HG03457 (cell line): ENCODE measurements around the gene MAP4K3.
A peak's percentile ranks its signal among the peaks of the same experiment; 100 is the strongest.

Experiments used
- ATAC-seq: cut with Tn5 transposase; IDR thresholded peaks from one replicate; pipeline ENCODE4 v1.9.1; 2021; ENCODE audit warnings: moderate number of reproducible peaks; ENCODE audit not compliant: unreplicated experiment

Gene MAP4K3

DNA sequence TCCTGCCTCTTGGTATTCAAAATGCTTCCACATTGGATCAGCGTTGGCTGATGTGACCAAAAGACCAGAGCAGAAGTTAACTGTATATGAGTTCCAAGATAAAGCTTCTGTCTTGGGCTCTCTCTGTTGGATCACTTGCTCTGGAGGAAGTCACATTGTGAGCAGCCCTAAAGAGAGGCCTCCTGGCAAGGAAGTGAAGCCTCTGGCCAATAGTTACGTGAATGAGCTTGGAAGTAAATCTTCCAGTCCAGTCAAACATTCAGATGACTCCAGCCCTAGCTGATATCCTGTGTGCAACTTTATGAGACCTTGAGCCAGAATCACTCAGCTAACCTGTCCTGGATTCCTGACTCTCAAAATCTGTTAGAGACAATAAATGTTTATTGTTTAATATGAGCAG is 125.6 kb downstream of the MAP4K3 start:
- no peak for ATAC-seq

DNA sequence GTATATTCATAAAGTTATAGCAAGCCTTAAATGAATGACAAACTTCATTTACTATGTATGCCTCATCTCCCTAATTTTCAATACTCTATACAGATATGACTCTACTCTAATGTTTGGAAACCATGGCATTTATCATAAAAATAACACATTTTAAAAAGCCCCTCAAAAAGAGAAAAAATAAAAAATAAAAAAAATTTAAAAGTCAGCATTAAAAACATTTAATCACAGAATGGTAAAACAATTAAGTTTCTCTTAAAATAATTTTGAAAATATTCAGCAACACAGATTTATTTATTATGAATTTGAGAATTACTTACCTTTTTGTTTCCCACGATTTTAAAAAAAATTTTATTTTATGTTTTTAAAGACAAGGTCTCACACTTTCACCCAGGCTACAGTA is 128.3 kb downstream of the MAP4K3 start:
- no peak for ATAC-seq

GRCh38 chr2:39306626-39307025 is 130.5 kb downstream of the MAP4K3 start:
- no peak for ATAC-seq

- ATAC-seq: no peak
These were observed 132.4 kb downstream of the MAP4K3 start for GRCh38 chr2:39304729-39305128.

DNA sequence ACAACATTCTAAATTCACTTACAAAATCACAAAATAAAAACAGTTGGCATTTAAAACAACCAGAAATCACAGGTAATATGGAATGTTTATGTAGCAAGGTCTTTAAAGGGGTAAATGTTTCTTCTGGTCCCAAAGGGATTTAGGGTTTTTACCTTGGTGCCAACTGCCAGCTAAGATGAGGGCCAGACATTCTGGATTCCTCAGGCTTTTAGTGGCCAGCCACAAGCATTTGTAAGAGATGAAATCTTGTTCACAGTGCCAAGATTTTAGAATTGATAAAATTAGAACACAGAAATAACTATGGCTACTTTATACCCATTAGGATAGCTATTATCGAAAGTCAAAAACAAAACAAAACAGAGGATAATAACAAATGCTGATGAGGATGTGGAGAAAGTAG is 132.9 kb downstream of the MAP4K3 start:
- ATAC-seq: no peak

DNA sequence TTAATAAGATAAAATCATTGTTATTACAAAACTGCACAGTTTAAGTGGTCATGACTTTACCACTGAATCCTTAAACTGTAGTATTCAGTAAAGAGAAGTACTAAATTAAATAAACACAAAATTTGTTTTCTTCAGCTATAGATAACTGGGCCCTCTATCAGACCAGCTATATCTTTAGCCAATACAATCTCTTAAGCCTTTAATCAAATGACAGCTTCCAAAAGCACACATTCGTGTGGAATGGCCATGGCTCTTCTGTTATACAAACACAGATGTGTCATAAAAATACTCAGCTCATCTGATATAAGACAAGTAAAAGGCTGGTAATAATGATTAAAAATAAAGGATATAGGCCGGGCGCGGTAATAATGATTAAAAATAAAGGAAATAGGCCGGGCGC is 135.7 kb downstream of the MAP4K3 start:
- ATAC-seq: no peak

- ATAC-seq: no peak
These were observed 136.8 kb downstream of the MAP4K3 start for GRCh38 chr2:39300044-39300978.

DNA sequence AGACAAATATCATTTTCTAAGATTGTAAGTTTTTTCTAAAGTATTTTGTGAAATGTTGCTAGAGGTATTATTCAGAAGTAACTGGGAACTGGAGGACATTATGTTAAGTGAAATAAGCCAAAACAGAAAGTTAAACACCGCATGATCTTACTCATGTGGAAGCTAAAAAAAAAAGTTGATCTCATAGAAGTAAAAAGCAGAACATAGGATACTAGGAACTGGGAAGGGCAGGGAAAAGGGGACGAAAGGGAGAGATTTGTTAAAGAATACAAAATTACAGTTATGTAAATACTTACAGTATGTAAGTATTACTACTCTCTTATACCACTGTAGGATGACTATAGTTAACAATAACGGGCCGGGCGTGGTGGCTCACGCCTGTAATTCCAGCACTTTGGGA is 146.7 kb downstream of the MAP4K3 start:
- ATAC-seq: no peak

- no peak for ATAC-seq
These were observed 147.5 kb downstream of the MAP4K3 start for GRCh38 chr2:39289609-39290008.

- ATAC-seq: no peak
These were observed 153.5 kb downstream of the MAP4K3 start for GRCh38 chr2:39283561-39283960.

DNA sequence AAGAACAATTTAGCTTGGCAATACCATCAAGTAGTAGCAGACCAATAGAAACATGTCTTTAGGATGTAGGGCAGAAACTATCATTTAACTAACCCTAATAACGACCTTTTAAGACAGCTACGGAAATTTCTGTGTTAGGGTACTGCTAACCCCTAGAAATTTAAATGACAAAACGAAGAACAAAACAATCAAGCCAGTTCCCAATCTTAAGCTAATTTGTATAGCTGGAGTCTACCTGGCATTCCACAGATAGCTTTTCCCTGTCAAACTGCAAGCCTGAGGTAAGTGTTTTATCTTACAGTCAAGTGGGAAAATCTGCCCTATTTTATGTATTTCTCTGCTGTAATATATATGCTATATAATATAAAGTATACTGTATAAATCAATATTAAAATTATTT is 155.7 kb downstream of the MAP4K3 start:
- no peak for ATAC-seq

GRCh38 chr2:39275016-39275415 is 162.1 kb downstream of the MAP4K3 start:
- ATAC-seq: no peak

- ATAC-seq: no peak
These were observed 167.1 kb downstream of the MAP4K3 start for GRCh38 chr2:39269941-39270340.

- ATAC-seq: no peak
These were observed 170.1 kb downstream of the MAP4K3 start for GRCh38 chr2:39266916-39267434.

GRCh38 chr2:39266139-39266805 is 170.8 kb downstream of the MAP4K3 start:
- peak; percentile 73 for ATAC-seq

- ATAC-seq: no peak
These were observed 171.8 kb downstream of the MAP4K3 start for GRCh38 chr2:39265315-39265714.

GRCh38 chr2:39264733-39265132 is 172.4 kb downstream of the MAP4K3 start:
- ATAC-seq: peak; percentile 60

GRCh38 chr2:39260087-39260486 is 177.0 kb downstream of the MAP4K3 start:
- ATAC-seq: no peak

GRCh38 chr2:39256040-39256439 is 181.0 kb downstream of the MAP4K3 start:
- no peak for ATAC-seq

GRCh38 chr2:39252888-39253518 is 184.1 kb downstream of the MAP4K3 start:
- ATAC-seq: no peak

DNA sequence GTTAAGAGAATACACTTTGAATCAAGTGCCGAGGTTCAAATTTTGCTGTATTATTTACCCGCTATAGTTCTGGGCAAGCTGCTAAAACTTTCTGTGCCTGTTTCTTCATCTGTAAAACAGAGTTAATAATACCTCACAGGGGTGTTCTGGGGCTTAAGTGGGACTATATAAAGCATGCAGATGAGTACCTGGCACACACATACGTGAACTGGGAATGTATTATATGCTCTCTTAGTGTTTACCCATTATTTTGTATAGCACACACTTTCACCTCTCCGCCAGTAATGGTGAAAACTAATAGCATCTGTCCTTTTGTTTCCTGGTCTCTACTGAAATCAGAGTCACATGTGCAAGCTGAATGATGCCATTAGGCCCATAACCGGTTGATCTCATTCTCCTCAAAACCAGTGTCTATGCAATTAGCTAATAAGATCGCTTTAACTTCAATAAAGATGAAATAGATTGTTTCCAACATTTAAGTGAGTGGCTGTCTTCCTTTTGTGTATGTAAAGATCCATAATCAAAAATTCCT is 189.5 kb downstream of the MAP4K3 start:
- ATAC-seq: no peak
